Spleen (tissue), 11 donors: ENCODE results near the gene VSX2. TPM values are rescaled to one million over a fixed set of nuclear protein-coding genes. Genes with fewer than 3 reads are reported as not detected.

Experiments
- DNase-seq: peaks from one replicate; pipeline ENCODE4 v3.0.0-alpha.2; 2020
- H3K27ac ChIP-seq, 8 donors: fragments of 200-600 bp; sonication (generic) in 7 of 8; 1 replicate in 4 of 8; 2 replicates in 4 of 8; pipeline versions ENCODE4 v1.5.0 to v1.8.0; 2016 to 2021; ENCODE audit warnings: inconsistent platforms in 4 of 8, mild to moderate bottlenecking in 4 of 8, moderate library complexity in 1 of 8
- H3K27me3 ChIP-seq, 7 donors: fragments of 200-600 bp; sonication (generic) in 6 of 7; replicated peaks in 1 of 7; 1 replicate in 4 of 7; 2 replicates in 3 of 7; pipeline versions ENCODE4 v1.5.0 to v1.8.0; 2016 to 2021; ENCODE audit warnings: inconsistent platforms in 3 of 7, mild to moderate bottlenecking in 1 of 7
- H3K36me3 ChIP-seq, 6 donors: fragments of 200-600 bp; sonication (generic) in 5 of 6; 1 replicate in 4 of 6; 2 replicates in 2 of 6; pipeline versions ENCODE4 v1.5.0 to v1.8.0; 2016 to 2021; ENCODE audit warnings: inconsistent platforms in 2 of 6
- H3K4me1 ChIP-seq, 6 donors: fragments of 200-600 bp; sonication (generic) in 5 of 6; 1 replicate in 3 of 6; 2 replicates in 3 of 6; pipeline versions ENCODE4 v1.5.0 to v1.8.0; 2016 to 2021; ENCODE audit warnings: inconsistent platforms in 3 of 6
- H3K4me3 ChIP-seq, 8 donors: fragments of 200-600 bp; sonication (generic) in 7 of 8; 1 replicate in 4 of 8; 2 replicates in 4 of 8; pipeline versions ENCODE4 v1.5.0 to v1.8.0; 2016 to 2021; ENCODE audit warnings: inconsistent platforms in 4 of 8, mild to moderate bottlenecking in 4 of 8, moderate library complexity in 2 of 8
- H3K9me3 ChIP-seq, 8 donors: fragments of 200-600 bp; sonication (generic) in 7 of 8; 1 replicate in 4 of 8; 2 replicates in 4 of 8; pipeline versions ENCODE4 v1.5.0 to v1.8.0; 2016 to 2021; ENCODE audit warnings: inconsistent platforms in 4 of 8
- CTCF ChIP-seq, 11 experiments: fragments of 200-600 bp in 7 of 11; fragments of 450-650 bp in 4 of 11; sonication (generic) in 4 of 11; IDR thresholded peaks in 8 of 11; conservative IDR thresholded peaks in 3 of 11; 1 replicate in 7 of 11; 2 replicates in 4 of 11; pipeline versions ENCODE4 v1.4.0 to v1.8.0; 2016 to 2021; ENCODE audit warnings: antibody characterized with exemption in 11 of 11, inconsistent platforms in 4 of 11, mild to moderate bottlenecking in 1 of 11
- POLR2A ChIP-seq, 3 donors: fragments of 450-650 bp; IDR thresholded peaks; one replicate each; pipeline ENCODE4 v1.5.1; 2017; ENCODE audit warnings: antibody characterized with exemption in 3 of 3, mild to moderate bottlenecking in 1 of 3
- POLR2AphosphoS5 ChIP-seq, 3 donors: sonication (generic); formaldehyde crosslinking; IDR thresholded peaks; one replicate each; pipeline ENCODE4 v1.5.1; 2017; ENCODE audit warnings: antibody characterized with exemption in 3 of 3
- WGBS, 5 donors: extraction: QIAGEN DNeasy Blood & Tissue Kit in 3 of 5; methylation state at CpG; one replicate each; pipeline versions ENCODE4 v1.1.5 to v1.1.7; 2013 to 2018; 5-methylcytosine and 5-hydroxymethylcytosine counted together
- intact Hi-C: fragments of 100-400 bp; cut with DNase I; formaldehyde crosslinking; loops from one replicate; pipeline ENCODE4 v1.15.0; 2023; ENCODE audit warnings: low total_unique reads
- polyA plus RNA-seq, 3 donors: library from polyadenylated mRNA; stranded (reverse); fragments of 200-250 nt; gene quantifications; one replicate each; pipeline ENCODE4 v1.2.1, GENCODE V29; 2013
- total RNA-seq, 7 donors: library from RNA; depleted of rRNA in 3 of 7; stranded (reverse); fragments of >200 nt in 3 of 7; fragmentation: NEBNext Ultra II Directional in 4 of 7; extraction: Animal tissue kit (Norgen Biotek cat#: 25700) in 4 of 7; gene quantifications; one replicate each; pipeline versions ENCODE4 v1.1.0 to v1.2.1, GENCODE V29; 2016 to 2021
- donor health status: healthy with polysubstance abuse.
- donor health status: DM: no; HTN: no; CAD: no; lungs with moderate emphysema.
- donor health status: DM: no; HTN: no; CAD: no.
- donor health status: Bipolar disorder and iron deficiency.
- donor health status: healthy.
- donor health status: DM: no; HTN: no; CAD: no.
- donor health status: DM: yes; HTN: yes; CAD: no.

The VSX2 gene
- total and polyA plus RNA-seq, 10 donors, result not detected

- no peak overlapping the region for H3K4me3 ChIP-seq
- no peak overlapping the region for H3K27ac ChIP-seq
- H3K4me1 ChIP-seq, result peaks cover 8 to 21% (median 20%) of the 10 kb centered on the region in 6 donors
- DNase-seq, result no peak
- 56 to 75% (median 68%) methylated on average over 7 of the region's 7 CpGs for WGBS, 5 donors
- TF ChIP-seq POLR2A (IDR thresholded peaks at IDR 0.05) (no peak), CTCF (IDR thresholded peaks at IDR 0.05 in 8 of 11, conservative IDR thresholded peaks at IDR 0.05 in 3 of 11) (no peak), POLR2AphosphoS5 (IDR thresholded peaks at IDR 0.05) (no peak)
- peaks cover 13 to 90% (median 46%) of the 10 kb centered on the region in 7 donors for H3K27me3 ChIP-seq
- no peaks in the 10 kb centered on the region for H3K36me3 ChIP-seq
- no peaks in the 10 kb centered on the region for H3K9me3 ChIP-seq
- intact Hi-C loops, result no loop called here
Observed at GRCh38 chr14:74245292-74245691, 6.0 kb downstream of the VSX2 start.

GRCh38 chr14:74246542-74246941 lies 7.3 kb downstream of the VSX2 start:
- Histone ChIP-seq H3K36me3 (no peaks in the 10 kb centered on the region), H3K4me1 (peaks cover 0 to 14% (median 10%) of the 10 kb centered on the region in 6 donors), H3K9me3 (no peaks in the 10 kb centered on the region), H3K27me3 (peaks cover 7 to 87% (median 34%) of the 10 kb centered on the region in 7 donors), H3K4me3 (no peak overlapping the region), H3K27ac (no peak overlapping the region)
- WGBS, 5 donors, result 72 to 84% (median 81%) methylated on average over 8 of the region's 8 CpGs
- no peak for TF ChIP-seq CTCF (IDR thresholded peaks at IDR 0.05 in 8 of 11, conservative IDR thresholded peaks at IDR 0.05 in 3 of 11)
- TF ChIP-seq POLR2A (IDR thresholded peaks at IDR 0.05), result no peak
- TF ChIP-seq POLR2AphosphoS5 (IDR thresholded peaks at IDR 0.05), result no peak
- DNase-seq, result no peak
- intact Hi-C loops, result no loop called here

GRCh38 chr14:74248017-74248416 lies 8.8 kb downstream of the VSX2 start:
- no peak for DNase-seq
- no peak for TF ChIP-seq POLR2A (IDR thresholded peaks at IDR 0.05)
- no peak for TF ChIP-seq CTCF (IDR thresholded peaks at IDR 0.05 in 8 of 11, conservative IDR thresholded peaks at IDR 0.05 in 3 of 11)
- TF ChIP-seq POLR2AphosphoS5 (IDR thresholded peaks at IDR 0.05), result no peak
- no peaks in the 10 kb centered on the region for H3K9me3 ChIP-seq
- H3K27ac ChIP-seq, result no peak overlapping the region
- no peaks in the 10 kb centered on the region for H3K36me3 ChIP-seq
- intact Hi-C loops, result no loop called here
- no peak overlapping the region for H3K4me3 ChIP-seq
- peaks cover 0 to 10% (median 8%) of the 10 kb centered on the region in 6 donors for H3K4me1 ChIP-seq
- H3K27me3 ChIP-seq, result peaks cover 0 to 86% (median 19%) of the 10 kb centered on the region in 7 donors
- WGBS, 5 donors, result 29 to 48% (median 39%) methylated on average over 6 of the region's 6 CpGs

- intact Hi-C loops, result loop anchor here (2.0 kb wide), 1 partner anchor 137 kb away; no protein-coding TSS in a partner anchor
- WGBS, 5 donors, result 73 to 81% (median 79%) methylated on average over 12 of the region's 12 CpGs
- H3K27me3 ChIP-seq, result peaks cover 0 to 86% (median 13%) of the 10 kb centered on the region in 7 donors
Observed at GRCh38 chr14:74249433-74250375, 10.5 kb downstream of the VSX2 start.

More at GRCh38 chr14:74249433-74250375, 10.5 kb downstream of the VSX2 start:
- H3K9me3 ChIP-seq, result no peaks in the 10 kb centered on the region
- H3K4me3 ChIP-seq, result no peak overlapping the region
- DNase-seq, result no peak
- TF ChIP-seq POLR2A (IDR thresholded peaks at IDR 0.05), result no peak
- no peak for TF ChIP-seq CTCF (IDR thresholded peaks at IDR 0.05 in 8 of 11, conservative IDR thresholded peaks at IDR 0.05 in 3 of 11)
- TF ChIP-seq POLR2AphosphoS5 (IDR thresholded peaks at IDR 0.05), result no peak
- H3K4me1 ChIP-seq, result peaks cover 0 to 10% (median 8%) of the 10 kb centered on the region in 6 donors
- no peaks in the 10 kb centered on the region for H3K36me3 ChIP-seq
- H3K27ac ChIP-seq, result no peak overlapping the region
